MG63 (cell line): ENCODE measurements around the gene DCBLD1. TPM values are rescaled to one million over a fixed set of nuclear protein-coding genes. Genes with fewer than 3 reads are reported as not detected.
"Not testable (repeated sequence)": the region's sequence is repeated elsewhere in the genome, so short reads cannot be mapped to it uniquely, and the experiment has no call there.

ENCODE experiments used
- DNase-seq: peaks from one replicate; pipeline ENCODE4 v3.0.0-alpha.2; 2020
- H3K27me3 ChIP-seq: fragments of 250-450 bp; sonication (Bioruptor Pico); 2 replicates; pipeline ENCODE4 v1.5.1; 2020; ENCODE audit warnings: mild to moderate bottlenecking, moderate library complexity
- H3K36me3 ChIP-seq: fragments of 250-450 bp; sonication (Bioruptor Pico); 2 replicates; pipeline ENCODE4 v1.5.1; 2020; ENCODE audit warnings: mild to moderate bottlenecking, moderate library complexity
- H3K4me3 ChIP-seq: fragments of 250-450 bp; sonication (Bioruptor Pico); 2 replicates; pipeline ENCODE4 v1.5.1; 2020; ENCODE audit warnings: mild to moderate bottlenecking, moderate library complexity
- H3K9me3 ChIP-seq: fragments of 250-450 bp; sonication (Bioruptor Pico); 2 replicates; pipeline ENCODE4 v1.5.1; 2020; ENCODE audit warnings: mild to moderate bottlenecking, moderate library complexity
- total RNA-seq: library from RNA; depleted of rRNA; stranded (reverse); fragments of >200 nt; shearing (Covaris generic); gene quantifications from 2 replicates; pipeline ENCODE4 v1.2.3, GENCODE V29; 2014; ENCODE audit warnings: low replicate concordance; rRNA removed

Gene DCBLD1
- 20.9 and 34.8 TPM in 2 replicates for total RNA-seq

GRCh38 chr6:117482240-117483003 is at the start of gene DCBLD1:
DCBLD1 (plus strand) TSS chr6:117482674; CDS start chr6:117482782, 108 bp downstream.
- DNase-seq, result peak; percentile 86
- H3K9me3 ChIP-seq, result no peaks in the 10 kb centered on the region
- H3K36me3 ChIP-seq, result peaks cover 21% of the 10 kb centered on the region
- H3K4me3 ChIP-seq, result peak within 1 kb of the TSS; percentile 97
- H3K27me3 ChIP-seq, result no peaks in the 10 kb centered on the region

GRCh38 chr6:117440706-117441525 is 41.6 kb upstream of the DCBLD1 start:
- no peaks in the 10 kb centered on the region for H3K27me3 ChIP-seq
- H3K9me3 ChIP-seq, result peaks cover 14% of the 10 kb centered on the region
- peak; percentile 62 for DNase-seq
- no peak overlapping the region for H3K4me3 ChIP-seq
- H3K36me3 ChIP-seq, result peaks cover 7% of the 10 kb centered on the region

- no peak overlapping the region for H3K4me3 ChIP-seq
- DNase-seq, result no peak
- peaks cover 7% of the 10 kb centered on the region for H3K36me3 ChIP-seq
- peaks cover 14% of the 10 kb centered on the region for H3K9me3 ChIP-seq
- no peaks in the 10 kb centered on the region for H3K27me3 ChIP-seq
Measured at GRCh38 chr6:117441824-117442264, 40.6 kb upstream of the DCBLD1 start.

GRCh38 chr6:117442313-117442712 is 40.2 kb upstream of the DCBLD1 start:
- H3K9me3 ChIP-seq, result peaks cover 14% of the 10 kb centered on the region
- not testable (repeated sequence) for H3K27me3 ChIP-seq, H3K36me3 ChIP-seq, H3K4me3 ChIP-seq, DNase-seq

- Histone ChIP-seq H3K36me3 (no peaks in the 10 kb centered on the region), H3K9me3 (peaks cover 4% of the 10 kb centered on the region), H3K4me3 (no peak overlapping the region), H3K27me3 (no peaks in the 10 kb centered on the region)
- no peak for DNase-seq
Measured at GRCh38 chr6:117444600-117444999, 37.9 kb upstream of the DCBLD1 start.

GRCh38 chr6:117446861-117447260 is 35.6 kb upstream of the DCBLD1 start:
- Histone ChIP-seq H3K4me3 (no peak overlapping the region), H3K9me3 (no peaks in the 10 kb centered on the region), H3K27me3 (no peaks in the 10 kb centered on the region), H3K36me3 (no peaks in the 10 kb centered on the region)
- peak; percentile 18 for DNase-seq

GRCh38 chr6:117448011-117448410 is 34.5 kb upstream of the DCBLD1 start:
- no peaks in the 10 kb centered on the region for H3K9me3 ChIP-seq
- no peaks in the 10 kb centered on the region for H3K36me3 ChIP-seq
- no peaks in the 10 kb centered on the region for H3K27me3 ChIP-seq
- H3K4me3 ChIP-seq, result no peak overlapping the region
- no peak for DNase-seq

GRCh38 chr6:117448732-117449485 is 33.6 kb upstream of the DCBLD1 start:
- Histone ChIP-seq H3K4me3 (no peak overlapping the region), H3K9me3 (no peaks in the 10 kb centered on the region), H3K36me3 (no peaks in the 10 kb centered on the region), H3K27me3 (no peaks in the 10 kb centered on the region)
- peak; percentile 82 for DNase-seq

GRCh38 chr6:117449549-117450439 is 32.7 kb upstream of the DCBLD1 start:
- H3K36me3 ChIP-seq, result no peaks in the 10 kb centered on the region
- no peaks in the 10 kb centered on the region for H3K27me3 ChIP-seq
- H3K4me3 ChIP-seq, result no peak overlapping the region
- peak; percentile 48 for DNase-seq
- no peaks in the 10 kb centered on the region for H3K9me3 ChIP-seq

- Histone ChIP-seq H3K36me3 (no peaks in the 10 kb centered on the region), H3K27me3 (no peaks in the 10 kb centered on the region), H3K4me3 (no peak overlapping the region), H3K9me3 (no peaks in the 10 kb centered on the region)
- no peak for DNase-seq
Measured at GRCh38 chr6:117451671-117452070, 30.8 kb upstream of the DCBLD1 start.

- H3K4me3 ChIP-seq, result no peak overlapping the region
- no peaks in the 10 kb centered on the region for H3K27me3 ChIP-seq
- no peaks in the 10 kb centered on the region for H3K36me3 ChIP-seq
- no peaks in the 10 kb centered on the region for H3K9me3 ChIP-seq
- DNase-seq, result no peak
Measured at GRCh38 chr6:117456250-117456649, 26.2 kb upstream of the DCBLD1 start.

- Histone ChIP-seq H3K27me3 (no peaks in the 10 kb centered on the region), H3K9me3 (no peaks in the 10 kb centered on the region; the same call in 1 of the 2 replicates), H3K36me3 (no peaks in the 10 kb centered on the region), H3K4me3 (no peak overlapping the region)
- no peak for DNase-seq
Measured at GRCh38 chr6:117456998-117457397, 25.5 kb upstream of the DCBLD1 start.

GRCh38 chr6:117459204-117459944 is 23.1 kb upstream of the DCBLD1 start:
- Histone ChIP-seq H3K27me3 (no peaks in the 10 kb centered on the region), H3K36me3 (no peaks in the 10 kb centered on the region), H3K9me3 (peaks cover 5% of the 10 kb centered on the region; the same call in 1 of the 2 replicates), H3K4me3 (no peak overlapping the region)
- DNase-seq, result no peak

GRCh38 chr6:117463762-117464665 is 18.5 kb upstream of the DCBLD1 start:
- Histone ChIP-seq H3K4me3 (no peak overlapping the region), H3K27me3 (no peaks in the 10 kb centered on the region), H3K9me3 (peaks cover 5% of the 10 kb centered on the region; the same call in 1 of the 2 replicates), H3K36me3 (no peaks in the 10 kb centered on the region)
- peak; percentile 42 for DNase-seq
